HepG2 (cell line): Measurements from ENCODE around the gene ABHD12. TPM values are rescaled to one million over a fixed set of nuclear protein-coding genes. Genes with fewer than 3 reads are reported as not detected.

ENCODE experiments used
- CHD2 ChIP-seq: IDR thresholded peaks from 2 replicates; pipeline ENCODE4 v1.6.1; 2011; ENCODE audit warnings: low read depth, low read length, improper control_type of control experiment
- CHD4 ChIP-seq: fragments of 200-600 bp; sonication (generic); IDR thresholded peaks from 2 replicates; pipeline ENCODE4 v1.7.0; 2017; ENCODE audit warnings: mild to moderate bottlenecking, low read length, borderline replicate concordance
- KAT7 ChIP-seq: IDR thresholded peaks from 2 replicates; pipeline ENCODE4 v1.6.1; 2018; ENCODE audit warnings: borderline replicate concordance, missing compliant biosample characterization
- MTF2 ChIP-seq: sonication (generic); formaldehyde crosslinking; IDR thresholded peaks from 2 replicates; pipeline ENCODE4 v1.5.0; 2020; ENCODE audit warnings: missing genetic modification reagents, borderline replicate concordance
- NCOA5 ChIP-seq: sonication (generic); formaldehyde crosslinking; IDR thresholded peaks from 2 replicates; pipeline ENCODE4 v1.4.0; 2020; ENCODE audit warnings: missing genetic modification reagents
- PHF21A ChIP-seq: sonication (generic); formaldehyde crosslinking; IDR thresholded peaks from 2 replicates; pipeline ENCODE4 v1.5.0; 2020; ENCODE audit warnings: mild to moderate bottlenecking, missing genetic modification reagents
- PITX1 ChIP-seq: sonication (generic); formaldehyde crosslinking; IDR thresholded peaks from 2 replicates; pipeline ENCODE4 v1.5.1; 2020; ENCODE audit warnings: mild to moderate bottlenecking, missing genetic modification reagents
- RARA ChIP-seq: IDR thresholded peaks from 2 replicates; pipeline ENCODE4 v1.6.1; 2016; ENCODE audit warnings: missing genetic modification reagents, missing compliant biosample characterization
- REXO4 ChIP-seq: sonication (generic); formaldehyde crosslinking; IDR thresholded peaks from 2 replicates; pipeline ENCODE4 v1.8.0; 2022; ENCODE audit warnings: missing genetic modification reagents, mild to moderate bottlenecking, borderline replicate concordance
- SALL1 ChIP-seq: sonication (generic); formaldehyde crosslinking; IDR thresholded peaks from 2 replicates; pipeline ENCODE4 v1.8.0; 2022; ENCODE audit warnings: mild to moderate bottlenecking, missing genetic modification reagents
- SALL2 ChIP-seq: sonication (generic); formaldehyde crosslinking; IDR thresholded peaks from 2 replicates; pipeline ENCODE4 v1.8.1; 2023; ENCODE audit warnings: mild to moderate bottlenecking, missing genetic modification reagents, inconsistent platforms
- TP53 ChIP-seq: sonication (generic); formaldehyde crosslinking; conservative IDR thresholded peaks from 2 replicates; pipeline ENCODE4 v1.4.0; 2020; ENCODE audit warnings: missing genetic modification reagents
- ZC3H13 ChIP-seq: sonication (generic); formaldehyde crosslinking; IDR thresholded peaks from 2 replicates; pipeline ENCODE4 v1.8.1; 2023; ENCODE audit warnings: mild to moderate bottlenecking, missing genetic modification reagents, moderate library complexity
- ZFX ChIP-seq: sonication (generic); formaldehyde crosslinking; IDR thresholded peaks from 2 replicates; pipeline ENCODE4 v1.4.0; 2020; ENCODE audit warnings: mild to moderate bottlenecking, low read depth, missing genetic modification reagents, moderate library complexity
- ZNF205 ChIP-seq: IDR thresholded peaks from 2 replicates; pipeline ENCODE4 v1.6.1; 2018; ENCODE audit warnings: missing biosample characterization, missing genetic modification reagents
- ZNF44 ChIP-seq: sonication (generic); formaldehyde crosslinking; IDR thresholded peaks from 2 replicates; pipeline ENCODE4 v1.5.1; 2020; ENCODE audit warnings: mild to moderate bottlenecking, missing genetic modification reagents
- ZNF792 ChIP-seq: IDR thresholded peaks from 2 replicates; pipeline ENCODE4 v1.6.1; 2016
- ZSCAN22 ChIP-seq: sonication (generic); formaldehyde crosslinking; IDR thresholded peaks from 2 replicates; pipeline ENCODE4 v1.4.0; 2020; ENCODE audit warnings: mild to moderate bottlenecking, missing genetic modification reagents
- polyA plus RNA-seq, 8 experiments: library from polyadenylated mRNA; depleted of rRNA in 3 of 8; stranded (reverse) in 7 of 8; unstranded in 1 of 8; fragments of >200 nt; fragmentation: Illumina TruSeq in 4 of 8; extraction: Trizol in 4 of 8; gene quantifications; 2 replicates each; pipeline versions ENCODE4 v1.2.1 to v1.2.3, GENCODE V29; 2011 to 2016; ENCODE audit warnings: low read depth in 4 of 8, missing spikeins in 1 of 8, mixed read lengths in 1 of 8; ENCODE audit not compliant: insufficient read depth in 1 of 8
- total RNA-seq, 5 experiments: library from RNA; depleted of rRNA; stranded (reverse); fragments of >200 nt; fragmentation: Illumina TruSeq; extraction: Trizol; gene quantifications; 2 replicates each; pipeline ENCODE4 v1.2.3, GENCODE V29; 2016; ENCODE audit warnings: low read depth in 1 of 5
- TF ChIP-seq, protein P1 (sequence below): sonication (generic); formaldehyde crosslinking; IDR thresholded peaks from 2 replicates; pipeline ENCODE4 v1.5.1; 2020; ENCODE audit warnings: mild to moderate bottlenecking, missing genetic modification reagents
- TF ChIP-seq, protein P2 (sequence below): sonication (generic); formaldehyde crosslinking; IDR thresholded peaks from 2 replicates; pipeline ENCODE4 v1.8.0; 2022; ENCODE audit warnings: missing genetic modification reagents, low read depth, mild to moderate bottlenecking, borderline replicate concordance
- TF ChIP-seq, protein P3 (sequence below): sonication (generic); formaldehyde crosslinking; IDR thresholded peaks from 2 replicates; pipeline ENCODE4 v1.4.0; 2020; ENCODE audit warnings: missing genetic modification reagents, mild to moderate bottlenecking, borderline replicate concordance
- TF ChIP-seq, protein P4 (sequence below): sonication (generic); formaldehyde crosslinking; IDR thresholded peaks from 2 replicates; pipeline ENCODE4 v1.8.1; 2023; ENCODE audit warnings: mild to moderate bottlenecking, missing genetic modification reagents

Gene ABHD12
- total and polyA plus RNA-seq, 2 of the 13 experiments (the other 11 are each of a cell fraction or from before 2014, with no cell fraction given) = 23.5 to 72.1 TPM

DNA sequence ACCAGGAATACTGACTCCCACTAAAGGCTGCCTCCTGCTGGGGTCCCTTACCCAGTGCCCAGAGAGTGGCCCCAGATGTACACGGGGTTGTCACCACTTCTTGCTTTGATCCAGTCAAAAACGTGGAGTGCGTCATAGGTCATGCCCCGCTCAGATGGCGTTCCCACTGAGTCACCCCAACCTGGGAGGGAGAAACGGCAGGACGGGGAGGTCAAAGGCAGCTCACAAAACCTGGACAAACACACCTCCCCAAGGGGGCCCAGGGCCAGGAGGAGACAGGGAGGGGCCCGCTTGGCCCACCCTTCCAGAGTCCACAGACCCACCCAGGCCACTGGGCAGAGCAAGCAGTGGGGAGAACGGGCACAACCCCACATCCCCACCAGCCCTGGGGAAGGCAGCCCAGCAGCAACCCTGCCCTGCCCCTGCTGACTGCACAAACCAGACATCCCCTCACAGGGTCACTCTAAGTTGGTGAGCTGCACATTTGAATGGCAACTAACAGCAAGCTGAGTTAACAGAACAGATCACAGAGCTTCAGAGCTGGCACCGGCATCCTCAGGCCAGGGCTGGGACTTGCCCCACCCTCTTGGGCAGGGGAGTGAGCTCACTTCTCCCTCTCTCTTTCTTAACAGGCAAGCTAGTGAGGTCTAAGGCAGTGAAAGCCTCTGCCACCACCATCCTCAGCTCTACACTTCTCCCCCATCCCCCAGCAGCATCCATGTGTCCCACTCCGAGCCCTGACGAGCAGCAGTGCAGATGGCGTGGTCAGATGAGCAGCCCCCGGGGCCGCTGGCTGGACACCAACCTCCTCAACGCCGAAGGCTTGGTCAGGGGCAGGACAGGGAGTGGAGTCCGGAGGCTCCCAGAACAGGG lies 81.0 kb downstream of the ABHD12 start (continued):
- TF ChIP-seq KAT7 (CRISPR knock-in tag) (no peak), MTF2 (CRISPR knock-in tag) (0 out of 2 replicates have a peak, but pooled peaks have one; percentile 6), CHD4 (peak; percentile 94; the same call in 1 of the 2 replicates), PHF21A (0 out of 2 replicates have a peak, but pooled peaks have one; percentile 35), NCOA5 (CRISPR knock-in tag) (no peak), PITX1 (CRISPR knock-in tag) (no peak), ZFX (CRISPR knock-in tag) (peak; percentile 19; the same call in 1 of the 2 replicates), RARA (peak; percentile 94), ZC3H13 (CRISPR knock-in tag) (no peak), SALL1 (CRISPR knock-in tag) (peak; percentile 52; the same call in 1 of the 2 replicates), REXO4 (CRISPR knock-in tag) (no peak), CHD2 (no peak), ZNF44 (CRISPR knock-in tag) (no peak), ZSCAN22 (CRISPR knock-in tag) (no peak), SALL2 (no peak; the same call in 1 of the 2 replicates), ZNF792 (CRISPR knock-in tag) (no peak), TP53 (CRISPR knock-in tag) (no peak), ZNF205 (CRISPR knock-in tag) (no peak)
- TF ChIP-seq, protein P1, sequence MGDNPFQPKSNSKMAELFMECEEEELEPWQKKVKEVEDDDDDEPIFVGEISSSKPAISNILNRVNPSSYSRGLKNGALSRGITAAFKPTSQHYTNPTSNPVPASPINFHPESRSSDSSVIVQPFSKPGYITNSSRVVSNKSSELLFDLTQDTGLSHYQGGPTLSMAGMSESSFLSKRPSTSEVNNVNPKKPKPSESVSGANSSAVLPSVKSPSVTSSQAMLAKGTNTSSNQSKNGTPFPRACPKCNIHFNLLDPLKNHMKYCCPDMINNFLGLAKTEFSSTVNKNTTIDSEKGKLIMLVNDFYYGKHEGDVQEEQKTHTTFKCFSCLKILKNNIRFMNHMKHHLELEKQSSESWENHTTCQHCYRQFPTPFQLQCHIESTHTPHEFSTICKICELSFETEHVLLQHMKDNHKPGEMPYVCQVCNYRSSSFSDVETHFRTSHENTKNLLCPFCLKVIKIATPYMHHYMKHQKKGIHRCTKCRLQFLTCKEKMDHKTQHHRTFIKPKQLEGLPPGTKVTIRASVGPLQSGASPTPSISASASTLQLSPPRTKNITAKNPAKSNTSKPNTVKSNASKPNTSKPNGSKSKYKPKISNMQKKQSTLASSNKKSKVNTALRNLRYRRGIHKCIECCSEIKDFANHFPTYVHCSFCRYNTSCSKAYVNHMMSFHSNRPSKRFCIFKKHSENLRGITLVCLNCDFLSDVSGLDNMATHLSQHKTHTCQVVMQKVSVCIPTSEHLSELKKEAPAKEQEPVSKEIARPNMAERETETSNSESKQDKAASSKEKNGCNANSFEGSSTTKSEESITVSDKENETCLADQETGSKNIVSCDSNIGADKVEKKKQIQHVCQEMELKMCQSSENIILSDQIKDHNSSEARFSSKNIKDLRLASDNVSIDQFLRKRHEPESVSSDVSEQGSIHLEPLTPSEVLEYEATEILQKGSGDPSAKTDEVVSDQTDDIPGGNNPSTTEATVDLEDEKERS (CRISPR knock-in tag) = no peak
- TF ChIP-seq, protein P2, sequence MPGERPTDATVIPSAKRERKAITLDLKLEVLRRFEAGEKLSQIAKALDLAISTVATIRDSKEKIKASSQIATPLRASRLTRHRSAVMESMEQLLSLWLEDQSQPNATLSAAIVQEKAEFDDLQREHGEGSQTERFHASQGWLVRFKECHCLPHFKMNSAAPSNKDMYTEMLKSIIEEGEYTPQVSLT = no peak
- TF ChIP-seq, protein P3, sequence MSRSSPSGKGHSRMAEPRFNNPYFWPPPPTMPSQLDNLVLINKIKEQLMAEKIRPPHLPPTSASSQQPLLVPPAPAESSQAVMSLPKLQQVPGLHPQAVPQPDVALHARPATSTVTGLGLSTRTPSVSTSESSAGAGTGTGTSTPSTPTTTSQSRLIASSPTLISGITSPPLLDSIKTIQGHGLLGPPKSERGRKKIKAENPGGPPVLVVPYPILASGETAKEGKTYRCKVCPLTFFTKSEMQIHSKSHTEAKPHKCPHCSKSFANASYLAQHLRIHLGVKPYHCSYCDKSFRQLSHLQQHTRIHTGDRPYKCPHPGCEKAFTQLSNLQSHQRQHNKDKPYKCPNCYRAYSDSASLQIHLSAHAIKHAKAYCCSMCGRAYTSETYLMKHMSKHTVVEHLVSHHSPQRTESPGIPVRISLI (CRISPR knock-in tag) = 0 out of 2 replicates have a peak, but pooled peaks have one; percentile 6
- TF ChIP-seq, protein P4, sequence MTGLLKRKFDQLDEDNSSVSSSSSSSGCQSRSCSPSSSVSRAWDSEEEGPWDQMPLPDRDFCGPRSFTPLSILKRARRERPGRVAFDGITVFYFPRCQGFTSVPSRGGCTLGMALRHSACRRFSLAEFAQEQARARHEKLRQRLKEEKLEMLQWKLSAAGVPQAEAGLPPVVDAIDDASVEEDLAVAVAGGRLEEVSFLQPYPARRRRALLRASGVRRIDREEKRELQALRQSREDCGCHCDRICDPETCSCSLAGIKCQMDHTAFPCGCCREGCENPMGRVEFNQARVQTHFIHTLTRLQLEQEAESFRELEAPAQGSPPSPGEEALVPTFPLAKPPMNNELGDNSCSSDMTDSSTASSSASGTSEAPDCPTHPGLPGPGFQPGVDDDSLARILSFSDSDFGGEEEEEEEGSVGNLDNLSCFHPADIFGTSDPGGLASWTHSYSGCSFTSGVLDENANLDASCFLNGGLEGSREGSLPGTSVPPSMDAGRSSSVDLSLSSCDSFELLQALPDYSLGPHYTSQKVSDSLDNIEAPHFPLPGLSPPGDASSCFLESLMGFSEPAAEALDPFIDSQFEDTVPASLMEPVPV (CRISPR knock-in tag) = peak; percentile 80; the same call in 1 of the 2 replicates
